Measurements from ENCODE around the gene FCHSD2. TPM values are rescaled to one million over a fixed set of nuclear protein-coding genes. Genes with fewer than 3 reads are reported as not detected.

Gene FCHSD2
- total and polyA plus RNA-seq, 2 of the 8 experiments (the other 6 are each of a cell fraction or from before 2014, with no cell fraction given) = 4.1 to 7.8 TPM

DNA sequence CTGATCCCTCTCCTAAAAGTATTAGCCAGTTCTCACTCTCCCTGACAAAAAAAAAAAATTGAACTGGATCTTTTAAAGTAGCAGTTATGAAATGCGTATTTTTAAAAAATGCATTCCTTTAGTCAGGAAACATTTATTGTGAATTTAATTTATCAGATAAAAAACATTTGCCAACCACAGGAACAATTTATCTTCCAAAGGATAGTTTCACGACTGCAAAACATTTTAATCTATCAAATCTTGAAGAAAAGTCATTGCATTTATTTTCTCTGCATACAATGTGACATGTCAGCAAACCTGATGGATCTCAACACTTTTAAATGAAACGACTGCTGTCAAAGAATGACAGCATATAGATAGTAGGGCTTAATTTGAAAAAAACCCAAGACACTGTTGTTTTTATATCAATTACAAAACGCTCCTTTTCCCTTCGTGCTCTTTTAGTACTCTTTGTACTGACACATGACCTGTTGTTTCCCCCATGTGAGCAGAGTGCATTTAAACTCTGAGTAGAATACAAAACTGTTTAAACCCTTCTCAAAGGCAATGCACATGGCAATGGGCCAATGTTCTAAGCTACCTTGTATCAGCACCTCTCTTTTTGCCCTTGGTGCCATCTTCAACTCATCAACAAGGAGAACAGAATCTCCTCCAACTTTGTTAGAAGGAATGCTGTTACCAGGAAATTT is 220.9 kb downstream of the FCHSD2 start:
- Histone ChIP-seq H3K18ac (ENCODE audit: extremely low read depth, low read length) (no peak overlapping the region), H2BK20ac (ENCODE audit: low read length) (no peak overlapping the region), H3K27me3 (replicated peaks in 1 of 4; ENCODE audit: control insufficient read depth in 3 of 4, extremely low read depth in 1 of 4, insufficient read depth in 3 of 4, low read length in 3 of 4) (no peaks in the 10 kb centered on the region), H3K9me3 (ENCODE audit: insufficient read depth in 2 of 2, low read depth in 1 of 2, low read length in 1 of 2) (no peaks in the 10 kb centered on the region), H4K5ac (ENCODE audit: insufficient read length, low read depth, low read length) (no peak overlapping the region), H3K4me1 (replicated peaks in 1 of 4; ENCODE audit: control insufficient read depth in 3 of 4, insufficient read depth in 4 of 4, low read length in 3 of 4) (no peaks in the 10 kb centered on the region), H2BK5ac (ENCODE audit: low read depth, low read length) (no peak overlapping the region), H3K4ac (replicated peaks; ENCODE audit: insufficient read length, low read depth, low read length) (no peak overlapping the region), H3K4me3 (ENCODE audit: extremely low read depth in 1 of 4, insufficient read depth in 2 of 4, low read depth in 3 of 4, low read length in 4 of 4) (no peak overlapping the region), H3K36me3 (ENCODE audit: control insufficient read depth in 2 of 4, insufficient read depth in 4 of 4, low read length in 3 of 4) (no peaks in the 10 kb centered on the region), H4K20me1 (replicated peaks in 1 of 2; ENCODE audit: control insufficient read depth in 1 of 2, insufficient read depth in 2 of 2, low read length in 2 of 2) (no peaks in the 10 kb centered on the region), H2BK12ac (ENCODE audit: low read depth, low read length) (no peak overlapping the region), H3K56ac (replicated peaks; ENCODE audit: insufficient read length, low read depth, low read length) (no peak overlapping the region), H3K23ac (ENCODE audit: insufficient read length) (no peak overlapping the region), H3K4me2 (ENCODE audit: insufficient read depth in 1 of 2, low read depth in 2 of 2, low read length in 2 of 2) (no peak overlapping the region), H2BK120ac (replicated peaks; ENCODE audit: low read depth, low read length) (no peak overlapping the region), H3K27ac (ENCODE audit: low read depth, low read length) (no peak overlapping the region), H4K91ac (replicated peaks; ENCODE audit: insufficient read length, low read length) (no peak overlapping the region), H4K8ac (ENCODE audit: extremely low read depth, insufficient read depth, low read length) (no peak overlapping the region), H2AFZ (ENCODE audit: low read length) (no peak overlapping the region), H3K79me1 (ENCODE audit: low read depth, low read length) (no peaks in the 10 kb centered on the region), H3K9ac (replicated peaks in 1 of 4; ENCODE audit: extremely low read depth in 1 of 4, low read depth in 3 of 4, low read length in 3 of 4) (peak overlapping the region in 1 of 4 experiments; percentile 49; a peak in 1 of 7 replicates), H3K23me2 (ENCODE audit: low read depth, low read length) (no peaks in the 10 kb centered on the region), H3K79me2 (ENCODE audit: control insufficient read depth in 1 of 2, insufficient read depth in 2 of 2, low read length in 2 of 2) (no peaks in the 10 kb centered on the region), H2BK15ac (ENCODE audit: low read length) (no peak overlapping the region), H2AK5ac (ENCODE audit: low read depth, low read length) (no peak overlapping the region), H3K14ac (ENCODE audit: insufficient read length) (no peak overlapping the region)
- FAIRE-seq = no peak
- DNase-seq (ENCODE audit: low read depth in 1 of 2, low spot score in 2 of 2) = no peak
- CTCF ChIA-PET (ENCODE audit: partially characterized antibody) = interaction anchor here (1.6 to 1.9 kb wide), 2 partner anchors 88 to 257 kb away, joined by 4 to 6 read pairs; no protein-coding TSS in a partner anchor
- POLR2A ChIA-PET (ENCODE audit: partially characterized antibody) = no interaction called here
- no peak for TF ChIP-seq YY1 (IDR thresholded peaks at IDR 0.05; ENCODE audit: low read depth, low read length)
- TF ChIP-seq BRCA1 (IDR thresholded peaks at IDR 0.05; ENCODE audit: low read depth, low read length) = no peak
- TF ChIP-seq KDM1A (IDR thresholded peaks at IDR 0.05; ENCODE audit: borderline replicate concordance, low read length) = no peak
- TF ChIP-seq, protein P1, sequence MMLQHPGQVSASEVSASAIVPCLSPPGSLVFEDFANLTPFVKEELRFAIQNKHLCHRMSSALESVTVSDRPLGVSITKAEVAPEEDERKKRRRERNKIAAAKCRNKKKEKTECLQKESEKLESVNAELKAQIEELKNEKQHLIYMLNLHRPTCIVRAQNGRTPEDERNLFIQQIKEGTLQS (IDR thresholded peaks at IDR 0.05; ENCODE audit: insufficient read depth, low read depth, low read length) = no peak
- TF ChIP-seq, protein P2, sequence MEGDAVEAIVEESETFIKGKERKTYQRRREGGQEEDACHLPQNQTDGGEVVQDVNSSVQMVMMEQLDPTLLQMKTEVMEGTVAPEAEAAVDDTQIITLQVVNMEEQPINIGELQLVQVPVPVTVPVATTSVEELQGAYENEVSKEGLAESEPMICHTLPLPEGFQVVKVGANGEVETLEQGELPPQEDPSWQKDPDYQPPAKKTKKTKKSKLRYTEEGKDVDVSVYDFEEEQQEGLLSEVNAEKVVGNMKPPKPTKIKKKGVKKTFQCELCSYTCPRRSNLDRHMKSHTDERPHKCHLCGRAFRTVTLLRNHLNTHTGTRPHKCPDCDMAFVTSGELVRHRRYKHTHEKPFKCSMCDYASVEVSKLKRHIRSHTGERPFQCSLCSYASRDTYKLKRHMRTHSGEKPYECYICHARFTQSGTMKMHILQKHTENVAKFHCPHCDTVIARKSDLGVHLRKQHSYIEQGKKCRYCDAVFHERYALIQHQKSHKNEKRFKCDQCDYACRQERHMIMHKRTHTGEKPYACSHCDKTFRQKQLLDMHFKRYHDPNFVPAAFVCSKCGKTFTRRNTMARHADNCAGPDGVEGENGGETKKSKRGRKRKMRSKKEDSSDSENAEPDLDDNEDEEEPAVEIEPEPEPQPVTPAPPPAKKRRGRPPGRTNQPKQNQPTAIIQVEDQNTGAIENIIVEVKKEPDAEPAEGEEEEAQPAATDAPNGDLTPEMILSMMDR (IDR thresholded peaks at IDR 0.05; ENCODE audit: control extremely low read depth in 1 of 3, insufficient read depth in 1 of 3, low read depth in 1 of 3, low read length in 3 of 3) = no peak
- 87% methylated on average over 5 of the region's 5 CpGs; no CpG with 5 or more reads in 1 of the 2 experiments for WGBS, 2 experiments (ENCODE audit: extremely low coverage in 1 of 2, insufficient coverage in 1 of 2, insufficient read length in 1 of 2, insufficient replicate concordance in 2 of 2, low coverage in 1 of 2, low lambda C conversion rate in 2 of 2, missing lambda C conversion rate in 1 of 2)
